ENCODE results near the gene LRRTM1. TPM values are rescaled to one million over a fixed set of nuclear protein-coding genes. Genes with fewer than 3 reads are reported as not detected.

The LRRTM1 gene, protein sequence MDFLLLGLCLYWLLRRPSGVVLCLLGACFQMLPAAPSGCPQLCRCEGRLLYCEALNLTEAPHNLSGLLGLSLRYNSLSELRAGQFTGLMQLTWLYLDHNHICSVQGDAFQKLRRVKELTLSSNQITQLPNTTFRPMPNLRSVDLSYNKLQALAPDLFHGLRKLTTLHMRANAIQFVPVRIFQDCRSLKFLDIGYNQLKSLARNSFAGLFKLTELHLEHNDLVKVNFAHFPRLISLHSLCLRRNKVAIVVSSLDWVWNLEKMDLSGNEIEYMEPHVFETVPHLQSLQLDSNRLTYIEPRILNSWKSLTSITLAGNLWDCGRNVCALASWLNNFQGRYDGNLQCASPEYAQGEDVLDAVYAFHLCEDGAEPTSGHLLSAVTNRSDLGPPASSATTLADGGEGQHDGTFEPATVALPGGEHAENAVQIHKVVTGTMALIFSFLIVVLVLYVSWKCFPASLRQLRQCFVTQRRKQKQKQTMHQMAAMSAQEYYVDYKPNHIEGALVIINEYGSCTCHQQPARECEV
- total RNA-seq (under 1 TPM in 3 of 6 donors, not detected in 3; 0.04 to 0.12 (median 0.06) TPM), polyA plus RNA-seq (under 1 TPM in 1 of 2 donors, not detected in 1; 0.63 TPM)

DNA sequence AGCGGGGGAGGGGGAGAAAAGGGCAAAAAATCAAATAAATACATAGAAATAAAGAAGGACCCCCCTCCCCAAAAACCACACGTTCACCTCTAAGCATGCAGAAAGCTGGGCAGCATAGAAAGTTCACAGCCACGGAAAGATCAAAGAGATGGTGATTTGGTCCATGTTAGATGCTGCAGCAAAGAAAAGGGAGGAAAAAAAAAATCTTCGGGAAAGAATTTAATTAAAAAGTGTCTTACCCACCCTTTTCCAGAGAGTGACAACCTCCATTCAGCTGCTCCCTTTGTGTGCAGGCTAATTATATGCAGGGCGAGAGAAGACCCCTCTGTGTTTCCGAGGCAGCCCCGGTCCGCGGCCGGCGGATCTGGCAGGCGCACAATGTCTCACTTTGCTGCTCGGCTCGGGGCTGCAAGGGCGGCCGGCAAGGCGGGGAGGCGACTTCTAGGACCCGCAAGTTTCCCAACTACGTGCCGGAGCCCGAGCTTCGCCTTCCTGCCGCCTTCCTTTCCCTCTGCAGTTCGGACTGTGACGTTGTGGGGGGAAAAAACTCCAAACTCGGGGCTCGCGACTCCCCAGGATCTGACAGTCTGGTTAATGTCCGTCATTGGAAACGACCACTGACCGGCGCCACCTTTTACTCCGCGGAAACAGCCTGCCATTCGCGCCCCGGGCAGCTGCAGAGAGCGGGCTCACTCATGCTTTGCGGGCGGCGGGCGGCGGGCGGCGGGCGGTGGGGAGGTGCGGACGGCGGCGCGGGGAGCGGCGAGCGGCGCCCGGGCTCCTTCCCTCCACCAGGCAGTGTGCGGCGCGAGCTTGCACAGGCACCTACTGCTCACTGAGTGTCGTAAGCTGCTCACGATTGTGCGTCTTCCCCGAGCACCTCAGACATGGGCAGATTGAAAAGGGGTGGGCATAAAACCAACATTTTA lies at the start of gene LRRTM1:
LRRTM1 (minus strand) TSS at position 844 of the 929 bp plus-strand sequence. CDS start 933 bp downstream, outside the sequence.
- 1% methylated on average over 62 to 64 of the region's 64 CpGs for WGBS, 2 donors
- intact Hi-C loops (cut with DNase I), result no loop called here
- TF ChIP-seq, protein P1, sequence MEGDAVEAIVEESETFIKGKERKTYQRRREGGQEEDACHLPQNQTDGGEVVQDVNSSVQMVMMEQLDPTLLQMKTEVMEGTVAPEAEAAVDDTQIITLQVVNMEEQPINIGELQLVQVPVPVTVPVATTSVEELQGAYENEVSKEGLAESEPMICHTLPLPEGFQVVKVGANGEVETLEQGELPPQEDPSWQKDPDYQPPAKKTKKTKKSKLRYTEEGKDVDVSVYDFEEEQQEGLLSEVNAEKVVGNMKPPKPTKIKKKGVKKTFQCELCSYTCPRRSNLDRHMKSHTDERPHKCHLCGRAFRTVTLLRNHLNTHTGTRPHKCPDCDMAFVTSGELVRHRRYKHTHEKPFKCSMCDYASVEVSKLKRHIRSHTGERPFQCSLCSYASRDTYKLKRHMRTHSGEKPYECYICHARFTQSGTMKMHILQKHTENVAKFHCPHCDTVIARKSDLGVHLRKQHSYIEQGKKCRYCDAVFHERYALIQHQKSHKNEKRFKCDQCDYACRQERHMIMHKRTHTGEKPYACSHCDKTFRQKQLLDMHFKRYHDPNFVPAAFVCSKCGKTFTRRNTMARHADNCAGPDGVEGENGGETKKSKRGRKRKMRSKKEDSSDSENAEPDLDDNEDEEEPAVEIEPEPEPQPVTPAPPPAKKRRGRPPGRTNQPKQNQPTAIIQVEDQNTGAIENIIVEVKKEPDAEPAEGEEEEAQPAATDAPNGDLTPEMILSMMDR (IDR thresholded peaks at IDR 0.05), result no peak
- H3K4me3 ChIP-seq, result peak within 1 kb of the TSS in 2 of 4 donors; percentile 8 to 23
- H3K27me3 ChIP-seq, result peaks cover 0 to 30% (median 0%) of the 10 kb centered on the region in 4 donors
- DNase-seq, result peak in 3 of 6 donors; percentile 7 to 60 (median 58)
- ATAC-seq, result peak in 3 of 4 donors; percentile 19 to 57 (median 51)
- H3K9me3 ChIP-seq, result no peaks in the 10 kb centered on the region
- H3K4me1 ChIP-seq, result no peaks in the 10 kb centered on the region
- FAIRE-seq, result no peak
- no peaks in the 10 kb centered on the region for H3K36me3 ChIP-seq
- H3K27ac ChIP-seq, result no peak within 1 kb of the TSS

DNA sequence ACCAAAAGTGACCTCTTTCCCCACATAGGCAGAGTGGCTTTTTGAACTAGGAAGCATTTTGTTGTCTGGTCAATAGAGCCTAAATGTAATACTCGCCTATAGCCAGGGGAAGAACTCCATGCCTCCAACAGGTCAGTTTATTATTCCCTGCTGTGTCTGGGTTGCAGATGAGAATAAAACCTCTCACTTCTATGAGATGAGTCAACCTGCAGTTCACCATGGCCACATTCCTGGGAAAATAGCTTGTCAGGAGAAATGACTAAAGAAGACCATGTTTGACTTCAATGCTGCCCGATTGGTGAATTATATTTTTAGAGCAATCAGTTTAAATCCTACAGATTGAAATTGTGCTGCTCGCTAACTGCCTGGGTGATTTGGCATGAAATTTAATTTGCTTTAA lies 46.7 kb upstream of the LRRTM1 start:
- H3K27ac ChIP-seq, result no peak overlapping the region
- H3K9me3 ChIP-seq, result no peaks in the 10 kb centered on the region
- FAIRE-seq (no peak), DNase-seq (no peak), ATAC-seq (no peak)
- 56 to 82% methylated on average over 3 of the region's 3 CpGs for WGBS, 2 donors
- TF ChIP-seq, protein P1 (IDR thresholded peaks at IDR 0.05), result no peak
- no peaks in the 10 kb centered on the region for H3K27me3 ChIP-seq
- H3K4me1 ChIP-seq, result no peaks in the 10 kb centered on the region
- intact Hi-C loops (cut with DNase I), result no loop called here
- no peak overlapping the region for H3K4me3 ChIP-seq
- H3K36me3 ChIP-seq, result no peaks in the 10 kb centered on the region

DNA sequence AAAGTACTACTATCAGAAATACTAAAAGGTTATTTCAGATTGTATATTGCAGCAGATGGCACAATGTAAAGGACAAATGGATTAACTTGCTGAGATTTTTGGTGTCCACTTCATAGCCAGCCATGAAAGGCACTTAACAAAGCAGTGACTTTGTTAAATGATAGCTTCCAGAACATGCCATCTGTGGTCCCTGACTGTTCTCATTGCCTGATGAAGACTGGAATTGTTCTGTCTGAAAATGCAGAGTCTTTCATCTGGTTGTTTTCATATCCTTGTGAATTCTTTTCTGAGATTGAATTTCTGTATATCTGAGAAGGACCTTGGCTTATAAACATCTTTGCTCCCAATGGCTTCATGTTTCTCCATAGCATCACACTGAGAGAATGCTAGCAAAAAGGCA lies 44.4 kb upstream of the LRRTM1 start:
- H3K27ac ChIP-seq, result no peak overlapping the region
- DNase-seq (no peak), FAIRE-seq (no peak), ATAC-seq (no peak)
- intact Hi-C loops (cut with DNase I), result no loop called here
- no peak overlapping the region for H3K4me3 ChIP-seq
- no peaks in the 10 kb centered on the region for H3K9me3 ChIP-seq
- H3K36me3 ChIP-seq, result no peaks in the 10 kb centered on the region
- TF ChIP-seq, protein P1 (IDR thresholded peaks at IDR 0.05), result no peak
- no peaks in the 10 kb centered on the region for H3K4me1 ChIP-seq
- no peaks in the 10 kb centered on the region for H3K27me3 ChIP-seq

DNA sequence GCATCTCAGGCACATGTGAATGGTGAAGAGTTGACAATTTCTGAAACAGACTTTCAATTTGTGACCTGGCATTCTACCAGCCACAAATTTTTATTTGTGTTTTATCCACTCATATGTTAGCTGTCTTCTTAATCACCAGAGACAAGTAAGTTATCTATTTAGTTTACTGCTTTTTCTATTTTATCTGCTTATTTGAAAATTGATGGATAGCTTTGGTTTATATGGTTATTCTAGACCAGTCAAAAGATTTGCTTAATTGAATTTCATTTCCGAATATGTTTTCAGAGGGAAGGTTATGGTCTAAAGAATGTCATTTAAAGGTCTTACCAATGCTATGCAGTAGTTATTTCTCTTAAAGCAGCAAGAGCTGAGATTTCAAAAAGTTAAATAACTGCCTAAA lies 43.5 kb upstream of the LRRTM1 start:
- Histone ChIP-seq H3K4me3 (no peak overlapping the region), H3K27ac (no peak overlapping the region), H3K36me3 (no peaks in the 10 kb centered on the region), H3K9me3 (no peaks in the 10 kb centered on the region), H3K4me1 (no peaks in the 10 kb centered on the region), H3K27me3 (no peaks in the 10 kb centered on the region)
- ATAC-seq (no peak), DNase-seq (no peak), FAIRE-seq (no peak)
- 50 to 58% methylated on average over 1 of the region's 1 CpG for WGBS, 2 donors
- intact Hi-C loops (cut with DNase I), result no loop called here
- TF ChIP-seq, protein P1 (IDR thresholded peaks at IDR 0.05), result no peak

All from pancreas (tissue), 10 donors.